GM21529 (cell line): Measurements from ENCODE around the gene RHEBL1.
A peak's percentile ranks its signal among the peaks of the same experiment; 100 is the strongest.

Experiments used
- ATAC-seq: cut with Tn5 transposase; IDR thresholded peaks from one replicate; pipeline ENCODE4 v1.9.1; 2021; ENCODE audit not compliant: unreplicated experiment

RHEBL1 gene, protein sequence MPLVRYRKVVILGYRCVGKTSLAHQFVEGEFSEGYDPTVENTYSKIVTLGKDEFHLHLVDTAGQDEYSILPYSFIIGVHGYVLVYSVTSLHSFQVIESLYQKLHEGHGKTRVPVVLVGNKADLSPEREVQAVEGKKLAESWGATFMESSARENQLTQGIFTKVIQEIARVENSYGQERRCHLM

DNA sequence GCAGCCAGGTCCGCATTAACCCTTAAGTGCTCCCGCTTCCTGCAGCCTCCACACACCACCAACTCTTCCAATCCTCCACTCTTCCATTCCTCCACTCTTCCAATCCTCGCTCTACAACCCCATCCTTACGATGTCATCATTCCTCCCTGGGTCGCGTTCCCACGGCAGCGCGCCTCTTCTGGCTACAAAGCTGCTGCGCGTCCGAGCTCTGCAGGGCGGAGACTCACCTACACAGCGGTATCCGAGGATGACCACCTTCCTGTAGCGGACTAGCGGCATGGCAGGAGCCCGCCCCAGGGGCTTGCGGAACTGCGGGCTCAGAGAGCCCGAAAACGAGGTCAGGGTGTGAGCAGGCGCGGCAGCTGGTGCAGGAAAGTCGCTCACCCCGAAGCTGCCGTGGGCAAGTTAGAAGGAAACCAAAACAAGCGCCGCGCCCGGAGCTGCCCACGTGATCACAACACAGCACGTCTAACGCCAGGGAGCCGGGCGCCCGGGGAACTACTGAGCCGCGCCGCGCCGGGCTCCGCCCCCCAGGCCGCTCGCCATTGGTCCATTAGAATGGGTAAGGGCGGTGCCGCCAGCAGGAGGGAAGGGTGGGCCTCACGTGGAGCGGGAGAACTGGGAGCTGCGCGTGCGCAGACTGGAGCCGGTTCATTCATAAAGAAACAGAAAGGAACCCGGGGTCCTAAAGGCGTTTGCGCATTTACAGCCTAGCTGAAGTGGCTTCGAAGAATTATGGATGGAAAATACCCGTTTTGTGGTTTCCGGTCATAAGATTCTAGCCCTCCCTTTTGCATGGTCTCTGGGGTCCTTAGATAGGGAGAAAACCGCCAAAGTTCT is at the start of gene RHEBL1:
Gene RHEBL1, minus strand, starts transcription at position 473 of the 840 bp plus-strand sequence. Its CDS starts 194 bp downstream, at position 279.
- peak; percentile 97 for ATAC-seq

GRCh38 chr12:49111206-49111605 is 41.4 kb upstream of the RHEBL1 start:
- no peak for ATAC-seq

DNA sequence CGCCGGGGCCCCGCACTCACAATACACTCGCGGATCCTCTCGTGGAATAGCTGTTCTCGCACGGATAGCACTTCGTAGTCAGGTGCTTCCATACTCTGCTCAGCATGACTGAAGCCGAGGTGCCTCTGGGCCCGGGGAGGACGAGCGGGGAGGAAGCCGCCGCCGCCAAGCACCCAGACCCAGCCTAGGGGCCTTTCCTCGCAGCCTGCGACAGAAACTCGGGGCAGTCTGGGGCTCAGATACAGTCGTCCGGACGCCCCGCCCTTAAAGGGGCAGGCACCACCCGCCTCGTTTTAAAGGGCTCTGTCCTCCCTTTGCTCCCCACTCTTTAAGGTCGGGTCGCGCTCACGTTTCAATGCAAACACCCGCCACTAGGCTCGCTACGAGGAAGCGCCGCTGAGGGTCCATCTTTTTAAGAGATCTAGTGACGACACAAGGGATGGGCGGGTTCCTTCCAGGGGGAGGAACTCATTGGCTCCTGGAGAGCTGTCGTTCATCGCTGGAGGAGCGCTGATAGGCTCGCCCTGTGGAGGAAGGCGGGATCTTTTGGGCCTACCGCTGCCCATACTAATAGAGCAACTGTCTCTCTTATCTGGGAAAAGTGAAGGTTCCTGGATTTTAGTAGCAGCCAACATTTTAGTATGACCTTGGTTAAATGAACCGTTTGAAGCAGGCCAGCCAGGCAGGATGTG is 40.8 kb upstream of the RHEBL1 start, which contains the start of gene LMBR1L:
Gene LMBR1L, minus strand, starts transcription at position 384 of the 692 bp plus-strand sequence. Its CDS starts 292 bp downstream, at position 92.
- peak; percentile 99 for ATAC-seq

- no peak for ATAC-seq
Observed at GRCh38 chr12:49109641-49110463, 40.1 kb upstream of the RHEBL1 start.

GRCh38 chr12:49108958-49109404 is 39.2 kb upstream of the RHEBL1 start:
- ATAC-seq: no peak

GRCh38 chr12:49105504-49106084 is 35.8 kb upstream of the RHEBL1 start:
- no peak for ATAC-seq

DNA sequence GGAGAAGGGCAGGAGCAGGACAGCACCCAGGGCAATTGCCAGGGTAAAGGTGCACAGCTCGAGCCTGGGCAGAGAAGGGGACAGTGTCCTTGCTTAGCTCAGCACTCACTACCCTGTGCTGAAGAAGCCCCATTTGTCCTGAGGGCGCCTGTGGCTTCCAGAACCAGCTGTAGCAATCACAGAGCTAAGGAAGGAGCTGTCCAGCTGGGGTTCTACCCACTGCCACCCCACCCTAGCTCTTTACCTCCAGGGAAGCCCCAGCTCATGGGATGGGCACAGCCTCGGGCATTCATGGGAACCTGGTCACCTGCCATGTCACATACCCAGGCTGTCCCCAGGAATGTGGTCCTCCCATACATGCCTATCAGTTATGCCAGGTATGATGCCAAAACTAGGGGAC is 35.0 kb upstream of the RHEBL1 start:
- ATAC-seq: no peak

DNA sequence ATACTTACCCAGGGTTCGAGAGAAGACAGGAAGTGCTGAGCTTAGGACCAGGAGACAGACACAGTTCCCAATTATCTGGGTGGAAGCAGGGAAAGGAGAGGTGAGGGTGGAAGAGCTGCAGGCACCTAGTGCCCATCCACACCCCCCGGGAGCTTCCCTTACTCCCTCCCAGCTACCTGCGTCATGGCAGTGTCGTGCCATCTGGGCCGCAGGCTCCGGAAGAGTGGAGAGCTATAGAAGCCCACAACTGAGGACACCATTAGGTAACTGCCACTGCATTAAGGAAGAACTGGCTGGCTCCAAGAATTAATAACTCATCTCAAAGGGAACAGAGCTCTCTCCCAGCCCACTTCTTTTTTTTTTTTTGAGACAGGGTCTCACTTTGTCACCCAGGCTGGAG is 30.6 kb upstream of the RHEBL1 start:
- no peak for ATAC-seq

DNA sequence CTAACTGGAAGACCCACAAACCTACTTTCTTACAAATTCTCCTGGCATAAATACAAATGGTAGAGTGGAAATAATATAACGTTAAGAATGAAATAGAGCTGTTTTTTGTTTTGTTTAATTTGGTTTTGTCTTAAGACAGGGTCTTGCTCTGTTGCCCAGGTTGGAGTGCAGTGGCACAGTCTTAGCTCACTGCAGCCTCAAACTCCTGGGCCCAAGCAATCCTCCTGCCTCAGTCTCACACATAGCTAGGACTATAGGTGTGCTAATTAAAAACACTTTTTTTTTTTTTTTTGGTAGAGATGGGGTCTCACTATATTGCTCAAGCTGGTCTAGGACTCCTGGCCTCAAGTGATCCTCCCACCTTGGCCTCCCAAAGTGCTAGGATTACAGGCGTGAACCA is 28.9 kb upstream of the RHEBL1 start:
- no peak for ATAC-seq

GRCh38 chr12:49098035-49098451 is 28.3 kb upstream of the RHEBL1 start:
- ATAC-seq: no peak

GRCh38 chr12:49097381-49097780 is 27.6 kb upstream of the RHEBL1 start:
- ATAC-seq: no peak

GRCh38 chr12:49094975-49095365 is 25.2 kb upstream of the RHEBL1 start:
- ATAC-seq: no peak

DNA sequence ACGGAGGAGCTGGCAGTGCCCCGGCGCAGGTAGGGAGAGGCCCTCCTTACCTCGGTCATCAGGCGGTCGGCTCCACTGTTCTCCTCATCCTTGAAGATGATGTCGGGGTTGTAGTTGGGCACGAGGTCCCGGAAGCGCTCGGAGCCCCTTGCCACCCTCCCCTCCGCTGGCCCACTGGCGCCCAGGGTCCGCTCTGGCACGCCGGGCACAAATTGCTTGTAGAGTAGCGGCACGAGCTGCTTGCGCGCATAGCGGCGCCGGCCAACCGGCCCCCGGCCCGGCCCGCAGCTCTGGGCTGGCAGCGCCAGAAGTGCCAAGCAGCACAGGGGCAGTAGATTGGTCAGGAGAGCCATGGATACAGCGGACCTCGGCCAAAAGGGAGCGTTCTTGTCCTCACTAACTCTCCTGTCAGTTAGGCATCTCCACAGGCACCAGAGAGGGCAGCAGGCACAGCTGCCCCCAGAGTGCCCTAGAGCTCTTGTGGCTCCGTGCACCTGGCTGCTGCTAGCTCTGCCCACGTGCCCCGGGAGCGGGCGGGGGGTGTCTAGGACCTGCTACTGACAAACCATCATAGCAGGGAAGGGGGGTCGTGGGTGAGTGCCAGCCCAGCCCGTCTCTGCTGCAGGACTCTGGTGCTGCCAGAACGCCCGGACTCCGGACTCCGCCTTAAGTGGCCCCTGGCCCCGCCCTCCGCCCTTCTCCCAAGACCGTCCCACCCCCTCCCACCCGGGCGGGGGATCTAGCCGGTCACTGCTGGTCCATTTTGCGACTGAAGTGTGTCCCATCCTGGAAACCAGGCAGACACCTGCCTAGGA is 24.6 kb upstream of the RHEBL1 start, which contains the start of gene DHH:
Gene DHH, minus strand, starts transcription at position 642 of the 815 bp plus-strand sequence. Its CDS starts 289 bp downstream, at position 353.
- no peak for ATAC-seq

- no peak for ATAC-seq
Observed at GRCh38 chr12:49093792-49094159, 24.0 kb upstream of the RHEBL1 start.

GRCh38 chr12:49092816-49093406 is 23.1 kb upstream of the RHEBL1 start:
- no peak for ATAC-seq

DNA sequence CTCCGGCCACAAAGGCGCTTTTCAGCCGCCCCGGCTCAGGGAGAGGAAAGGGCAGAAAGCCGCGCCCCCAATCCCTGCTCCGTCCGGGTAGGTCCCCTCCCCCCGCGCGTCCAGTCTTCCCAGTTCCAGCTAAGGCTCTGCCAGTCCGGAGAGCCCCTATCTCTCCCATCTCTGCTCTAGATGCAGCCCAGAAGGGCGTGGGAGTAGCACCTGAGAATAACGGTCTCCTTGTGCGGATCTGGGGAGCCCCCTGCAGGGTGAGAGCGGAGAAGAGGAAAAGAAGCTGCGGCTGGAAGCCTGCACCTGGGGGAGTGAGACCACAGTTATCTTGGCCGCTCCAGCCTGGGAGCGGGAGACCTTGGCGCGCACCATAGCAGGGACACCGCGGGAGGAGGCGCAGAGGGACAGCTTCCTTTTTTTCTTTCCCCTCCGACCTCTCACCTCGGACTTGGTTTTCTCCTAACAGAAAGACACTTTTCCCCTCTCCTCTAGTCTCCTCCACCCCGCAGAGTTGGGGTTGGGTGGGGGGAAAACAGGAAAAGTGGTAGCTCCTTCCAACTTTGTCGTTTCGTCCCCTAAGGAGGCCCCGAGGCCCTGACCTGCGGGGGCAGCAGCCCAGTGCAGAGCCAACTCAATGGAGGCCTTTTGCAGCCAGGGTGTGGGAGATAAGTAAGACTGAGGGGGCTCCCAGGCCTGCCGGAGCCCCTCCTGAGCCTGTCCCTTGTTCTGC is 22.5 kb upstream of the RHEBL1 start:
- ATAC-seq: no peak

GRCh38 chr12:49091836-49092085 is 22.0 kb upstream of the RHEBL1 start:
- no peak for ATAC-seq

DNA sequence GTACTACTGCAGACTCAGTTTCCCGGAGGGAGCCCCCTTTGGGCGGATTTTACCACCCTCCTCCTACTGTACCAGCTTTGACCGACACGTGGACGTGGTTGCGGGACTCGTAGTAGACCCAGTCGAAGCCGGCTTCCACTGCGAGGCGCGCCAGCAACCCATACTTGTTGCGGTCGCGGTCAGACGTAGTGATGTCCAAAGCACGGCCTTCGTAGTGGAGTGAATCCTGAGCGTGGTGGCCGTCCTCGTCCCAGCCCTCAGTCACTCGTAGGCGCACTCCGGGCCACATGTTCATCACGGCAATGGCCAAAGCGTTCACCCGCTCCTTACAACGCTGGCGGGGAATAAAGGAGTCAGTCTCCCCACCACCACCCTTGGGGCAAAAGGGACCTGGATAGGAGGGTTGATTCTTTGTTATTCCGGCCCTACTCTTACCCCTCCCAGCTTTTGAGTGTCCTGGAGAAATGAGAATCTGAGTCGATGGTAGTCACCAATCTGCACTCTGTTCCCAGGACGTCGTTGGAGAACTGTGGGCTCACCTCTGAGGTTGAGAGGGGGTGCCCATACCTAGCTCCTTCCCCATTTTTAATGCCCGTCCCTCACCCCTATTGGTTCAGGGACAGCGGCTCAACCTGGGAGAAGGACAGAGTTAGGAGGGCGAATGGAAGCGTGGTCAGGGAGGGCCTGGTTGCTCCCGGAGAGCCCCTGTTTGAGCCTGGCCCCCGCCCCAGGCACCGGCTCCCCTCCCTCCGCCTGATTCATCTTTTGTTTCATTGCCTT is 21.5 kb upstream of the RHEBL1 start:
- no peak for ATAC-seq
